GM23248 (cell line): ENCODE data around the gene HDGFL2.

Experiments used
- EZH2 ChIP-seq: fragments of 200-600 bp; sonication (generic); IDR thresholded peaks from 2 replicates; pipeline ENCODE4 v1.6.1; 2018; ENCODE audit warnings: antibody characterized with exemption, mild to moderate bottlenecking; ENCODE audit not compliant: insufficient read depth, poor library complexity, severe bottlenecking
- EZH2phosphoT487 ChIP-seq: fragments of 200-600 bp; sonication (generic); IDR thresholded peaks from 2 replicates; pipeline ENCODE4 v1.6.1; 2018; ENCODE audit warnings: antibody characterized with exemption, moderate library complexity, mild to moderate bottlenecking, low read depth; ENCODE audit not compliant: insufficient read depth

- TF ChIP-seq EZH2, result no peak
- TF ChIP-seq EZH2phosphoT487, result no peak
These were observed 35.9 kb upstream of the HDGFL2 start for GRCh38 chr19:4436231-4436630.
